Gastrocnemius medialis (tissue), 4 donors: ENCODE measurements around the gene KDM4C. TPM values are rescaled to one million over a fixed set of nuclear protein-coding genes. Genes with fewer than 3 reads are reported as not detected.
A peak's percentile ranks its signal among the peaks of the same experiment; 100 is the strongest.

ENCODE experiments used
- ATAC-seq, 2 donors: fragments of 150-250 bp; one replicate each; pipeline ENCODE4 v1.9.1; 2016
- DNase-seq, 2 donors: peaks; one replicate each; pipeline ENCODE4 v3.0.0-alpha.2; 2019
- H3K27ac ChIP-seq, 4 donors: fragments of 200-600 bp; sonication (generic); 1 replicate in 1 of 4; 2 replicates in 3 of 4; pipeline ENCODE4 v1.5.1; 2016 to 2018; ENCODE audit warnings: mild to moderate bottlenecking in 2 of 4, moderate library complexity in 1 of 4
- H3K27me3 ChIP-seq, 3 donors: fragments of 200-600 bp; sonication (generic) in 2 of 3; 1 replicate in 1 of 3; 2 replicates in 2 of 3; pipeline versions ENCODE4 v1.5.1 to v1.6.0; 2016 to 2019; ENCODE audit warnings: mild to moderate bottlenecking in 1 of 3, moderate library complexity in 1 of 3
- H3K36me3 ChIP-seq, 2 donors: fragments of 200-600 bp; sonication (generic) in 1 of 2; one replicate each; pipeline ENCODE4 v1.5.1; 2017 to 2018
- H3K4me1 ChIP-seq, 2 donors: fragments of 200-600 bp; sonication (generic) in 1 of 2; one replicate each; pipeline ENCODE4 v1.5.1; 2016 to 2017; ENCODE audit warnings: mild to moderate bottlenecking in 2 of 2
- H3K4me3 ChIP-seq, 4 donors: fragments of 200-600 bp; sonication (generic) in 3 of 4; 1 replicate in 1 of 4; 2 replicates in 3 of 4; pipeline ENCODE4 v1.5.1; 2016 to 2019; ENCODE audit warnings: mild to moderate bottlenecking in 2 of 4
- H3K9me3 ChIP-seq, 3 donors: fragments of 200-600 bp; sonication (generic) in 2 of 3; 1 replicate in 1 of 3; 2 replicates in 2 of 3; pipeline ENCODE4 v1.5.1; 2016 to 2019
- CTCF ChIP-seq, 5 experiments: fragments of 450-650 bp in 3 of 5; fragments of 200-600 bp in 2 of 5; sonication (generic) in 2 of 5; IDR thresholded peaks in 4 of 5; conservative IDR thresholded peaks in 1 of 5; 1 replicate in 4 of 5; 2 replicates in 1 of 5; pipeline ENCODE4 v1.5.1; 2016 to 2019; ENCODE audit warnings: antibody characterized with exemption in 5 of 5, mild to moderate bottlenecking in 3 of 5, moderate library complexity in 3 of 5
- POLR2A ChIP-seq, 2 donors: fragments of 450-650 bp; IDR thresholded peaks; one replicate each; pipeline ENCODE4 v1.6.1; 2017; ENCODE audit warnings: antibody characterized with exemption in 2 of 2, mild to moderate bottlenecking in 2 of 2, moderate library complexity in 2 of 2
- in situ Hi-C, 4 donors: fragments of 200-750 bp; cut with MboI; loops; one replicate each; pipeline versions ENCODE4 v1.15.0 to v1.8.0; 2017; ENCODE audit warnings: low sequenced_read_pairs in 4 of 4
- intact Hi-C: fragments of 100-400 bp; cut with DNase I; formaldehyde crosslinking; loops from one replicate; pipeline ENCODE4 v1.15.1; 2023; ENCODE audit warnings: low total_unique reads
- total RNA-seq, 4 donors: library from RNA; depleted of rRNA; stranded (reverse); fragments of >200 nt; gene quantifications; one replicate each; pipeline versions ENCODE4 v1.1.0 to v1.2.3, GENCODE V29; 2016

Gene KDM4C
- total RNA-seq, 4 donors from 2014 or later: 7.7 to 23.3 (median 10.0) TPM

GRCh38 chr9:7058473-7058872, 300.7 kb downstream of the KDM4C start:
- TF ChIP-seq POLR2A (IDR thresholded peaks at IDR 0.05) (no peak), CTCF (IDR thresholded peaks at IDR 0.05 in 4 of 5, conservative IDR thresholded peaks at IDR 0.05 in 1 of 5) (no peak)
- Histone ChIP-seq H3K27ac (no peak overlapping the region), H3K4me3 (no peak overlapping the region), H3K4me1 (peaks cover 14 to 16% of the 10 kb centered on the region in 2 donors), H3K27me3 (no peaks in the 10 kb centered on the region), H3K36me3 (no peaks in the 10 kb centered on the region), H3K9me3 (no peaks in the 10 kb centered on the region)
- ATAC-seq (no peak), DNase-seq (no peak)
- in situ Hi-C loops (loop anchor here in 2 of 4 donors (10.0 to 25.0 kb wide), 2 partner anchors 476 to 479 kb away; no protein-coding TSS in a partner anchor), intact Hi-C loops (loop anchor here (10.0 kb wide), 1 partner anchor 206 kb away; no protein-coding TSS in a partner anchor)

- no peak overlapping the region for H3K4me3 ChIP-seq
- H3K9me3 ChIP-seq: no peaks in the 10 kb centered on the region
- ATAC-seq (no peak), DNase-seq (no peak)
- in situ Hi-C loops (loop anchor here in 1 of 4 donors (25.0 kb wide), 1 partner anchor 470 kb away; no protein-coding TSS in a partner anchor), intact Hi-C loops (no loop called here)
- H3K27me3 ChIP-seq: no peaks in the 10 kb centered on the region
- no peak overlapping the region for H3K27ac ChIP-seq
- TF ChIP-seq CTCF (IDR thresholded peaks at IDR 0.05 in 4 of 5, conservative IDR thresholded peaks at IDR 0.05 in 1 of 5): no peak
- no peak for TF ChIP-seq POLR2A (IDR thresholded peaks at IDR 0.05)
- H3K4me1 ChIP-seq: no peaks in the 10 kb centered on the region
- H3K36me3 ChIP-seq: no peaks in the 10 kb centered on the region
Measured at GRCh38 chr9:7067169-7067568, 309.4 kb downstream of the KDM4C start.

DNA sequence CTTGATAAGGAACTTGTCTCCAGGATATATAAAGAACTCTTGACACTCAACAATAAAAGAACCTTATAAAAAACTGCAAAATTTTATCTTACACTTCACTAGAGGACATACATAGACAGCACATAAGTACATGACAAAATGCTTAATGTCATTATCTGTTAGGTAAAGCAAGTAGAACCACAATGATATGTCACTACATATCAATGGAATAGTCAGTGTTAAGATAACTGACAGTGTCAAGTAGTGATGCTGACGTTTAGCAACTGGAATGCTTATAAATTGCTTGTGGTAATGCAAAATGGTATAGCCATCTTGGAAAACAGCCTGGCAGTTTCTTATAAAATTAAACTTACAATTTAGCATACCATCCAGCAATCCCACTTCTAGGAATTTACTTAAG, 314.1 kb downstream of the KDM4C start:
- H3K27me3 ChIP-seq: no peaks in the 10 kb centered on the region
- peaks cover 7 to 11% of the 10 kb centered on the region in 2 donors for H3K4me1 ChIP-seq
- no peak overlapping the region for H3K27ac ChIP-seq
- in situ Hi-C loops (loop anchor here in 1 of 4 donors (25.0 kb wide), 1 partner anchor 465 kb away; no protein-coding TSS in a partner anchor), intact Hi-C loops (no loop called here)
- no peaks in the 10 kb centered on the region for H3K9me3 ChIP-seq
- H3K36me3 ChIP-seq: no peaks in the 10 kb centered on the region
- ATAC-seq (no peak), DNase-seq (no peak)
- TF ChIP-seq CTCF (IDR thresholded peaks at IDR 0.05 in 4 of 5, conservative IDR thresholded peaks at IDR 0.05 in 1 of 5): no peak
- no peak for TF ChIP-seq POLR2A (IDR thresholded peaks at IDR 0.05)
- H3K4me3 ChIP-seq: no peak overlapping the region

- Histone ChIP-seq H3K27me3 (no peaks in the 10 kb centered on the region), H3K36me3 (peaks cover 0 to 6% of the 10 kb centered on the region in 2 donors), H3K9me3 (no peaks in the 10 kb centered on the region), H3K4me3 (no peak overlapping the region), H3K27ac (no peak overlapping the region), H3K4me1 (peaks cover 7 to 11% of the 10 kb centered on the region in 2 donors)
- TF ChIP-seq POLR2A (IDR thresholded peaks at IDR 0.05) (no peak), CTCF (IDR thresholded peaks at IDR 0.05 in 4 of 5, conservative IDR thresholded peaks at IDR 0.05 in 1 of 5) (no peak)
- in situ Hi-C loops: loop anchor here in 1 of 4 donors (25.0 kb wide), 1 partner anchor 464 kb away; no protein-coding TSS in a partner anchor
- ATAC-seq: no peak
- no peak for DNase-seq
- intact Hi-C loops: no loop called here
Measured at GRCh38 chr9:7073706-7074105, 315.9 kb downstream of the KDM4C start.

DNA sequence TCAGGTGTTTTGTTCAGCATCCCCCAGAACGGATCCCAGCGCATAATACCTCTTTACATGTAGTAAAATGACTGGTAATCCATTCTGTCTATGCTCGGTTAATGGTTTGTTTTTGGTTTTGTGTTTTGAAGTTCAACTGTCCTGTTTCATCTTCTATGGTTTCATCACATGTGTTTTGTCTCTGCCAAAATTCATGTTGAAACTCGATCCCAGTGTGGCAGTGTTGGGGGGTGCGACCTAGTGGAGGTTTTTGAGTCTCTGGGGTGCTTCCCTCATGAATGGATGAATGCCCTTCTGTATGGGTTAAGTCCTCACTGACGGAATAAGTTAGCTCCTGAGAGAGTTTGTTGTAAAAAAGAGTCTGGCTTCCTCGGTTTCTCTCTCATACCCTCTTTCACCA, 317.4 kb downstream of the KDM4C start:
- Histone ChIP-seq H3K27ac (peak overlapping the region in 1 of 4 donors; percentile 27), H3K27me3 (no peaks in the 10 kb centered on the region), H3K36me3 (peaks cover 0 to 6% of the 10 kb centered on the region in 2 donors), H3K9me3 (no peaks in the 10 kb centered on the region), H3K4me1 (peaks cover 7 to 11% of the 10 kb centered on the region in 2 donors), H3K4me3 (no peak overlapping the region)
- no peak for DNase-seq
- intact Hi-C loops (no loop called here), in situ Hi-C loops (no loop called here)
- TF ChIP-seq CTCF (IDR thresholded peaks at IDR 0.05 in 4 of 5, conservative IDR thresholded peaks at IDR 0.05 in 1 of 5): no peak
- no peak for TF ChIP-seq POLR2A (IDR thresholded peaks at IDR 0.05)
- ATAC-seq: peak; percentile 78 to 81
